Activated CD8-positive, alpha-beta T cell treated with anti-CD3 and anti-CD28 coated beads for 36 hours (primary cell): ENCODE data around the gene HTRA1. TPM values are rescaled to one million over a fixed set of nuclear protein-coding genes. Genes with fewer than 3 reads are reported as not detected.

Experiments used
- ATAC-seq: fragments of 200-7000 bp; cut with Tn5 transposase; one replicate; pipeline ENCODE4 v1.10.0; 2021; ENCODE audit warnings: mild to moderate bottlenecking, moderate library complexity
- CTCF ChIA-PET: fragments of 350-600 bp; sonication (Branson Sonifier 250); formaldehyde crosslinking; loops from one replicate; lab custom pipeline; 2021; ENCODE audit warnings: antibody characterized with exemption; lab: Charles Lee
- POLR2A ChIA-PET: fragments of 350-600 bp; sonication (Branson Sonifier 250); formaldehyde crosslinking; loops from one replicate; lab custom pipeline; 2021; ENCODE audit warnings: antibody characterized with exemption; lab: Charles Lee
- DNase-seq: peaks from one replicate; pipeline ENCODE4 v3.0.0-alpha.2; 2020
- H3K27ac Mint-ChIP-seq: one replicate; pipeline ENCODE4 v1.8.0; 2021; ENCODE audit warnings: mild to moderate bottlenecking, mixed read lengths
- H3K27me3 Mint-ChIP-seq: one replicate; pipeline ENCODE4 v1.8.0; 2021; ENCODE audit warnings: mixed read lengths
- H3K36me3 Mint-ChIP-seq: one replicate; pipeline ENCODE4 v1.8.0; 2021; ENCODE audit warnings: low read depth, mixed read lengths
- H3K4me1 Mint-ChIP-seq: one replicate; pipeline ENCODE4 v1.8.0; 2021; ENCODE audit warnings: low read depth, mixed read lengths
- H3K4me3 Mint-ChIP-seq: one replicate; pipeline ENCODE4 v1.8.0; 2021; ENCODE audit warnings: mild to moderate bottlenecking, moderate library complexity, mixed read lengths
- H3K9me3 Mint-ChIP-seq: one replicate; pipeline ENCODE4 v1.8.0; 2021; ENCODE audit warnings: mixed read lengths
- intact Hi-C: fragments of 100-400 bp; cut with micrococcal nuclease; formaldehyde crosslinking; loops from one replicate; pipeline ENCODE4 v1.10.0; 2022
- total RNA-seq, 2 experiments: library from RNA; stranded (reverse); gene quantifications; one replicate each; pipeline ENCODE4 v1.2.3, GENCODE V29; 2021
- TF ChIP-seq, protein P1 (sequence below): fragments of 200-600 bp; IDR thresholded peaks from one replicate; pipeline ENCODE4 v1.8.0; 2022; ENCODE audit warnings: antibody characterized with exemption, mild to moderate bottlenecking

The HTRA1 gene
- total RNA-seq, 2 experiments from 2014 or later = not detected

DNA sequence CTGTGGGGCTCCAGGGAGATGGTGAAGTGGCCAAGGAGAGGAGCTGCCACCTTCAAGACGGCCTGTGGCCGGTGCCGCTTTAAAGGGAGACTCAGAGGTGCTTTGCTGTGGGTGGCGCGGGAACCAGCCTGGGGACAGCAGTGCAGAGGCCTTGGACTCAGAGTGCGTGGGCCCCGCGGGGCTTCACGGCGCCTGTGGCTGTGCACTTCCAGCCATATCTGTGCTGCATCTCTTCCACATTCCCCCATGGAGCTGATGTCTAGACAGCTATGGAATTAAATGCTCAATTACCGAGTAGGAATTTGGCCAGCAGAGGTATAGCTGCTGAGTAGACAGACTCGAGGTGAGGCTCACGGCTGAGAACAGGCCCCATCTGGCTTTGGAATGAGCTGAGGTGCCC, 41.7 kb downstream of the HTRA1 start:
- no peak for ATAC-seq
- CTCF ChIA-PET = interaction anchor here (0.9 to 1.6 kb wide), 3 partner anchors 11 to 63 kb away, joined by 3 to 8 read pairs (median 3); no protein-coding TSS in a partner anchor
- H3K27ac Mint-ChIP-seq = no peak overlapping the region
- H3K4me3 Mint-ChIP-seq = no peak overlapping the region
- H3K4me1 Mint-ChIP-seq = no peaks in the 10 kb centered on the region
- POLR2A ChIA-PET = no interaction called here
- no peaks in the 10 kb centered on the region for H3K9me3 Mint-ChIP-seq
- TF ChIP-seq, protein P1, sequence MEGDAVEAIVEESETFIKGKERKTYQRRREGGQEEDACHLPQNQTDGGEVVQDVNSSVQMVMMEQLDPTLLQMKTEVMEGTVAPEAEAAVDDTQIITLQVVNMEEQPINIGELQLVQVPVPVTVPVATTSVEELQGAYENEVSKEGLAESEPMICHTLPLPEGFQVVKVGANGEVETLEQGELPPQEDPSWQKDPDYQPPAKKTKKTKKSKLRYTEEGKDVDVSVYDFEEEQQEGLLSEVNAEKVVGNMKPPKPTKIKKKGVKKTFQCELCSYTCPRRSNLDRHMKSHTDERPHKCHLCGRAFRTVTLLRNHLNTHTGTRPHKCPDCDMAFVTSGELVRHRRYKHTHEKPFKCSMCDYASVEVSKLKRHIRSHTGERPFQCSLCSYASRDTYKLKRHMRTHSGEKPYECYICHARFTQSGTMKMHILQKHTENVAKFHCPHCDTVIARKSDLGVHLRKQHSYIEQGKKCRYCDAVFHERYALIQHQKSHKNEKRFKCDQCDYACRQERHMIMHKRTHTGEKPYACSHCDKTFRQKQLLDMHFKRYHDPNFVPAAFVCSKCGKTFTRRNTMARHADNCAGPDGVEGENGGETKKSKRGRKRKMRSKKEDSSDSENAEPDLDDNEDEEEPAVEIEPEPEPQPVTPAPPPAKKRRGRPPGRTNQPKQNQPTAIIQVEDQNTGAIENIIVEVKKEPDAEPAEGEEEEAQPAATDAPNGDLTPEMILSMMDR = no peak
- DNase-seq = no peak
- H3K36me3 Mint-ChIP-seq = no peaks in the 10 kb centered on the region
- no peaks in the 10 kb centered on the region for H3K27me3 Mint-ChIP-seq
- intact Hi-C loops = no loop called here

DNA sequence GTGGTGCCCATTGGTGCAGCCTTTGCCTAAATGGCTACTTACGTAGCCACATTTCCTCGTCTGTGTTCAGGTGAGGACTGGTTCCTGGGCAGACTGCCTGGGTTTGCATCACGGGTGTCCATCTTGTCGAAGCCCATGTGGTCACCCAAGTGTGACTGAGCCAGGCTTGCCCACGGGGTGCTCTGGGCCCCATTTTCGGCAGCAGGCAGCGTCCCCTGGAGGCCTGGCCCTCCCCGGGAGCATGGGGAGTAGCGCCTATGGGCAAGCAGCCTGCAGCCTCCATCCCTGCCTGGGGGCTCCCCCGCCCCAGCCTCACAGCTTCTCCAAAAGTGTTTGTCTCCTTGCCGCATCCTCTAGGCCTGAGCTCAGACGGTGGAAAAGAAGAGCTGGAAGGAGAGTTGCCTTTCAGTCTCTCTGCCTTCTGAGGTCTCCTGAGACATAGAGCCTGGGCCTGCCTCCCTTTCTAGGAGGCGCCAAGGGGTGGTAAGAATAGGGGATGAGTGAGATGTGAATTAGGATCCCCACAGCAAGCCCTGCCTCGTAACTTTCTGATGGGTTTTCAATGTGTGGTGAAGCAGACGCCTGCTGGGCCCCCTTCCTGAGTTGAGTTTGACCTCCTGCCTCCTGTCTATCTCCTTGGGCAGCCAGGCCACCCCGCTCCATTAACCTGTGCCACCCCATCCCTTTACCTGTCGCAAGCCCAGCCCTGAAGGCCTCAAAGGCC, 42.7 kb downstream of the HTRA1 start:
- Mint-ChIP-seq H3K36me3 (no peaks in the 10 kb centered on the region), H3K4me1 (no peaks in the 10 kb centered on the region), H3K27ac (no peak overlapping the region), H3K4me3 (no peak overlapping the region), H3K9me3 (no peaks in the 10 kb centered on the region), H3K27me3 (no peaks in the 10 kb centered on the region)
- ChIA-PET CTCF (interaction anchor here (0.9 to 1.8 kb wide), 5 partner anchors 11 to 62 kb away, joined by 3 to 8 read pairs (median 4); no protein-coding TSS in a partner anchor), POLR2A (no interaction called here)
- no peak for ATAC-seq
- intact Hi-C loops = no loop called here
- no peak for DNase-seq
- TF ChIP-seq, protein P1 = no peak

DNA sequence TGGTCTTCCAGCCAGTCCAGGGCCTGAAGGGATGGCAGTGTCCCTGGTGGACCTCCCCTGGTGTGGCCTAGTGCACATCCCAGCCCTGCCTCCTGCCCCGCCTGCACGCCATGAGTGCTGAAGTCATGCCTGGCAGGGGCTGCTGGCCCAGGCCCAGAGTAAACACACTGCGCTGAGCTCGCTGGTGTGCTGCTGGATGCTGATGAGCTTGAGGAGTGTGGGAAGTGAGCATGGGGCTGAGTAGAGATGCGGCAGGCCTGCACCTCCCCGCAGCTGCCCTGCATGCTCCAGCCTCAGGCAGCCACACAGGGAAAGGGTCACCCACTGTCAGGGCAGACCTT, 43.2 kb downstream of the HTRA1 start:
- POLR2A ChIA-PET = no interaction called here
- Mint-ChIP-seq H3K4me3 (no peak overlapping the region), H3K4me1 (no peaks in the 10 kb centered on the region), H3K9me3 (no peaks in the 10 kb centered on the region), H3K36me3 (no peaks in the 10 kb centered on the region), H3K27me3 (no peaks in the 10 kb centered on the region), H3K27ac (no peak overlapping the region)
- CTCF ChIA-PET = interaction anchor here (1.4 to 1.8 kb wide), 2 partner anchors 14 to 61 kb away, joined by 4 to 7 read pairs; no protein-coding TSS in a partner anchor
- DNase-seq (no peak), ATAC-seq (no peak)
- intact Hi-C loops = no loop called here
- TF ChIP-seq, protein P1 = no peak

DNA sequence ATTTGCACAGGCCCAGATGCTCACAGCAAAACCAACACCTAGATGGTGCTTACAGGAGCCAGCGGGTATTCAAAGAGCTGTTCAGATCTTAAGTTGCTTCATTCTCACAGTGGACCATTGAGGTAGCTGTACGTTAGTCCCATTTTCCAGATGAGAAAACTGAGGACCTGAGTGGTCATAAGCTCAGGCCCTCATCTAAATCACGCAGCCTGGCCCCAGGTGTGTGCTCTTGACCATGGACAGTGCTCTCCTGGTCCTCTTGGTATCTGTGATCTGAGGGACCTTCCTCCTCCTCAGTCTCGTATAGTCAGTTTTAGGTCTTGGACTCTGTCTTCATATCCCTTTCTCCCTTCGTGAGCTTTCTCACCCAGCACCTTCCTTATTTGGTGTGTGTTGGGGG, 43.7 kb downstream of the HTRA1 start:
- H3K9me3 Mint-ChIP-seq = no peaks in the 10 kb centered on the region
- H3K4me3 Mint-ChIP-seq = no peak overlapping the region
- no peak for DNase-seq
- TF ChIP-seq, protein P1 = no peak
- no peaks in the 10 kb centered on the region for H3K27me3 Mint-ChIP-seq
- H3K36me3 Mint-ChIP-seq = no peaks in the 10 kb centered on the region
- CTCF ChIA-PET = interaction anchor here (1.4 to 1.8 kb wide), 2 partner anchors 15 to 61 kb away, joined by 4 to 7 read pairs; no protein-coding TSS in a partner anchor
- ATAC-seq = no peak
- intact Hi-C loops = no loop called here
- POLR2A ChIA-PET = no interaction called here
- no peak overlapping the region for H3K27ac Mint-ChIP-seq
- H3K4me1 Mint-ChIP-seq = no peaks in the 10 kb centered on the region
